Measurements from ENCODE around the gene GLMN.

DNA sequence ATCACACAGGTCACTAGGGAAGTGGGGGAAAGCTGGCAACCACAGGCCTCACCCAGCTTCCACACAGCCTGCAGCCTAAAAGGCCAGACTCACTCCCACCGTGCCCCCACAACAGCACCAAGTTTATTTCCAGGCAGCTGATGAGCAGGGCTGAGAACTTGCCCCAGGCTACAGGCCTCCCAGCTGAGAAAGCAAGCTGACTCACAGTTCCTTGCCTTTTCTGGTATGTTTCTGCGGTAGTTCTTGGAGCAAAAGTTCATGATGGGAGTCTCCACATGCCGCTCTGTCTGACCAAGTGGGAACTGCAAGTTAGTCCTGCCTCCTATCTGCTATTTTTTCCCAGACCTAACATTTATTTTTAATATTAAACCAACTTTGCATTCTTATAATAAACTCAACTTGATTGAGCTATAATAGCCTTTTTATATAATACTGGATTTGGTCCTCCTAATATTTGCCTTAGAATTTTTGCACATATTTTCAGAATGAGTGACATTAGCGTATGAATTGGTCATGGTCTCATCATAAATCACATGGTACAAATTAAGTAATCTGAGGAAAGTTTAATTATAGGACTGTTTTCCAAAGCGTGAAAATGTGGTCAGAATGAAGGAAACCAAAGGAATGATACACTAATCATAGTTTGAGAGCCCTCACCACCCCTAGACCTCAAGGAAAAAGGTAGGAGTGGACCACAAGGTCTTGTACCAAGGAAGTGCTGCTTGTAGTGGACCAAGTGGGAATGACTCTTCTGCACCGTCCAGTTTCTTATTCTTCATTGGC, 30.8 kb upstream of the GLMN start:
- no peak for TF ChIP-seq SP1 (IDR thresholded peaks at IDR 0.05)
- TF ChIP-seq SP1 (CRISPR knock-in tag; IDR thresholded peaks at IDR 0.05), result no peak
- TF ChIP-seq ZNF572 (CRISPR knock-in tag; IDR thresholded peaks at IDR 0.05), result no peak
- TF ChIP-seq HNF4G (IDR thresholded peaks at IDR 0.05; ENCODE audit: borderline replicate concordance, low read depth, low read length), result no peak
- no peak for TF ChIP-seq HNF4G (CRISPR knock-in tag; IDR thresholded peaks at IDR 0.05; ENCODE audit: borderline replicate concordance, low read depth)
- TF ChIP-seq EP300 (IDR thresholded peaks at IDR 0.05; ENCODE audit: low read depth in 2 of 2, low read length in 2 of 2), result no peak
- no peak for TF ChIP-seq EP300 (CRISPR knock-in tag; IDR thresholded peaks at IDR 0.05; ENCODE audit: borderline replicate concordance)
- no peak for TF ChIP-seq JUN (CRISPR knock-in tag; IDR thresholded peaks at IDR 0.05)
- no peak for TF ChIP-seq ZNF75D (CRISPR knock-in tag; IDR thresholded peaks at IDR 0.05; ENCODE audit: borderline replicate concordance)
- no peak for TF ChIP-seq NPAS2 (CRISPR knock-in tag; IDR thresholded peaks at IDR 0.05; ENCODE audit: borderline replicate concordance)
- TF ChIP-seq ZNF883 (CRISPR knock-in tag; IDR thresholded peaks at IDR 0.05; ENCODE audit: not compliant biosample characterization), result no peak
- no peak for TF ChIP-seq PHF20 (CRISPR knock-in tag; IDR thresholded peaks at IDR 0.05)
- no peak for TF ChIP-seq PTBP1 (IDR thresholded peaks at IDR 0.05; ENCODE audit: low read depth, low read length, poor library complexity, severe bottlenecking)
